Suprapubic skin (tissue), 4 donors: ENCODE data around the gene CHEK1.

Source experiments
- CTCF ChIP-seq, 2 donors: fragments of 200-600 bp in 1 of 2; fragments of 450-650 bp in 1 of 2; sonication (generic) in 1 of 2; IDR thresholded peaks; one replicate each; pipeline ENCODE4 v1.5.1; 2016 to 2019; ENCODE audit warnings: antibody characterized with exemption in 2 of 2, mild to moderate bottlenecking in 1 of 2, moderate library complexity in 1 of 2
- POLR2A ChIP-seq, 2 donors: fragments of 450-650 bp; IDR thresholded peaks; one replicate each; pipeline ENCODE4 v1.6.1; 2017; ENCODE audit warnings: antibody characterized with exemption in 2 of 2, mild to moderate bottlenecking in 2 of 2, moderate library complexity in 2 of 2
- POLR2AphosphoS5 ChIP-seq, 3 donors: sonication (generic); formaldehyde crosslinking; IDR thresholded peaks; one replicate each; pipeline ENCODE4 v1.6.1; 2017; ENCODE audit warnings: antibody characterized with exemption in 3 of 3

- TF ChIP-seq CTCF (IDR thresholded peaks at IDR 0.05): no peak
- no peak for TF ChIP-seq POLR2A (IDR thresholded peaks at IDR 0.05)
- no peak for TF ChIP-seq POLR2AphosphoS5 (IDR thresholded peaks at IDR 0.05)
Measured at GRCh38 chr11:125593114-125593820, 31.7 kb upstream of the CHEK1 start.
